HUDEP-2 (cell line): Measurements from ENCODE around the gene RMP24.

Experiments
- DNase-seq, 76 experiments: peaks; one replicate each; lab custom pipeline; 2025; ENCODE audit not compliant: unreplicated experiment in 76 of 76; lab: John Stamatoyannopoulos, UW

RMP24 gene

GRCh38 chr18:35972197-35973000, at the start of gene RMP24:
RMP24 (plus strand) TSS chr18:35972679.
- peak; percentile 42 to 99 (median 94) for DNase-seq

- no peak for DNase-seq
These were observed 48.4 kb upstream of the RMP24 start for GRCh38 chr18:35923939-35924684.

- no peak for DNase-seq
These were observed 45.6 kb upstream of the RMP24 start for GRCh38 chr18:35926884-35927283.

- DNase-seq, result no peak
These were observed 45.0 kb upstream of the RMP24 start for GRCh38 chr18:35927430-35927829.

GRCh38 chr18:35933982-35934381, 38.5 kb upstream of the RMP24 start:
- DNase-seq, result no peak

GRCh38 chr18:35934891-35935290, 37.6 kb upstream of the RMP24 start:
- no peak for DNase-seq

GRCh38 chr18:35935805-35936204, 36.7 kb upstream of the RMP24 start:
- no peak for DNase-seq

- peak in 3 of 76 experiments; percentile 5 to 39 (median 12) for DNase-seq
These were observed 35.5 kb upstream of the RMP24 start for GRCh38 chr18:35936951-35937350.

- no peak for DNase-seq
These were observed 34.3 kb upstream of the RMP24 start for GRCh38 chr18:35938158-35938557.

GRCh38 chr18:35938562-35938961, 33.9 kb upstream of the RMP24 start:
- no peak for DNase-seq

GRCh38 chr18:35939138-35939537, 33.3 kb upstream of the RMP24 start:
- DNase-seq, result no peak

GRCh38 chr18:35941299-35941698, 31.2 kb upstream of the RMP24 start:
- no peak for DNase-seq

GRCh38 chr18:35942133-35942532, 30.3 kb upstream of the RMP24 start:
- no peak for DNase-seq

- no peak for DNase-seq
These were observed 29.8 kb upstream of the RMP24 start for GRCh38 chr18:35942661-35943060.

- no peak for DNase-seq
These were observed 24.4 kb upstream of the RMP24 start for GRCh38 chr18:35948080-35948479.

- DNase-seq, result no peak
These were observed 23.4 kb upstream of the RMP24 start for GRCh38 chr18:35949090-35949489.

GRCh38 chr18:35949903-35950627, 22.4 kb upstream of the RMP24 start:
- peak in 45 of 76 experiments; percentile 3 to 59 (median 24) for DNase-seq

GRCh38 chr18:35950628-35950982, 21.9 kb upstream of the RMP24 start:
- DNase-seq, result no peak

- DNase-seq, result no peak
These were observed 18.8 kb upstream of the RMP24 start for GRCh38 chr18:35953688-35954087.

GRCh38 chr18:35956226-35956625, 16.3 kb upstream of the RMP24 start:
- DNase-seq, result no peak

GRCh38 chr18:35962320-35962719, 10.2 kb upstream of the RMP24 start:
- no peak for DNase-seq
